Stimulated activated CD8-positive, alpha-beta memory T cell treated with anti-CD3 and anti-CD28 coated beads, Interleukin-7, amount 100 ng/mL, for 24 hours (primary cell): ENCODE data around the gene ZBP1.

ENCODE experiments used
- DNase-seq: peaks from one replicate; pipeline ENCODE4 v3.0.0-alpha.2; 2020; ENCODE audit warnings: low read depth

Gene ZBP1

DNA sequence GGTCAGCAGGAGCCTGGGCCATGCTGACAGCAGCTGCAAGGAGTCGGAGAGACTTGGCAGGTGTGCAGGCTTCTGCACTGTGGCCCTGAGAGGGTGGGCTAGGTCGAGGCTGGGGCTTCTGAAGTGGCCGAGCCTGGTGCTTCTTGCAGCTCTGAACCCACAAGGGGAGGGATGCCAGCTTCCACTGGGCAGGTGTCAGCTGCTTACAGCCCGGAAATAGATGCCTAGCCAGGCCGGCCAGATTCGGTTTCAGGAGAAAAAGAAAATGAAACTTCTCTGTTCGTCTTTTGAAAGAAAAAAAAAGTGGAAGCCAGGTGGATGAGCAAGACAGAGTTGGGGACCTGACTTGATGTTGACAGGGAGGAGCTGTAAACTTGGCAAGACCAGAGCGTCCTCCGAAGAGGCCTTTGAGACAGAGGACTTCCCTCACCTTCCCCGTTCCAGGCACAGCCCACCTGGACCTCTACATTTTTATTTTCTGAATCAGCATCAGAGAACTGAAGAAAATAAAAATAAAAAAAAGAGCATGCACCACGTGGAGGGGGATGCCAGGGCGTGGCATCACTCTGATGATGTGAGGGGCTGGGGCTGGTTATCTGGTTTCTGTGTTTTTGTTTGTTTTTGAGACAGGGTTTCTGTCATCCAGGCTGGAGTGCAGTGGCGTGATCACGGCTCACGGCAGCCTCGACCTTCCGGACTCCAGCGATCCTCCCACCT, at the start of gene ZBP1:
ZBP1 (minus strand) TSS at position 153 of the 717 bp plus-strand sequence; CDS start at position 22, 131 bp downstream.
- no peak for DNase-seq

GRCh38 chr20:57669632-57670031, 49.4 kb upstream of the ZBP1 start:
- DNase-seq, result no peak

GRCh38 chr20:57667924-57668782, 47.9 kb upstream of the ZBP1 start:
- no peak for DNase-seq

DNA sequence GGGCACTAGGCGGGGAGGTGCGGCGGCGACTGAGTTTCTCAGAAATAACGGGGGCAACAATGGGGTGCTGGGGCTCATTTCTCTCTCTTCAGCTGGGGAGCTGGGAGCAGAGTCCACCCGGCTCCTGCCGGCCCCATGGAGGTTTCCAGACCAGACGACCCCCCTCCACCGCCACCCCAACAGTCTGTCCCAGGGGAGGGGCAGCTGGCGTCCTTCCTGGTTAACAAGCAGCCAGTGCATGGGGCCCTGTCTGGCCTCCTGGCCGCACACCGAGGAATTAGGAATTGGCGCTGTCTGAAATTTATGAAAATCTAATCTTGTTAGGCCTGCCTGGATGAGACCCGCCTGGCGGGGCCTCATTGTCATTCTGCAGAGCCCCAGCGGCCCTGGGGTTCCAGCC, 47.2 kb upstream of the ZBP1 start:
- DNase-seq, result no peak

DNA sequence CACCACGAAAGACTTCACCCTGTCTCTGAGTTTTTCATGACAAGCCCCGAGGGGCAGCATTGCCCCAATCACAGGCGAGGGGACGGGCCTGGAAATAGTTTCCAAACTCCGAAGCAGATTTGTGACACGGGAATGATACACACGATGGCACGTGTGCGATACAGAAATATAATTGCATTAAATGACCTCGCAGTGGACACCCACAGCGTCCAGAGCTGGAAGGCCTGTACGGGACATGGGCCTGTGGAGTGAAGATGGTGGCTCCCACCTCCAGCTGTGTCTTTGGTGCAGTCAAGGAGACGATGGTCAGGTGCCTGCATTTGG, 46.6 kb upstream of the ZBP1 start:
- DNase-seq, result no peak

DNA sequence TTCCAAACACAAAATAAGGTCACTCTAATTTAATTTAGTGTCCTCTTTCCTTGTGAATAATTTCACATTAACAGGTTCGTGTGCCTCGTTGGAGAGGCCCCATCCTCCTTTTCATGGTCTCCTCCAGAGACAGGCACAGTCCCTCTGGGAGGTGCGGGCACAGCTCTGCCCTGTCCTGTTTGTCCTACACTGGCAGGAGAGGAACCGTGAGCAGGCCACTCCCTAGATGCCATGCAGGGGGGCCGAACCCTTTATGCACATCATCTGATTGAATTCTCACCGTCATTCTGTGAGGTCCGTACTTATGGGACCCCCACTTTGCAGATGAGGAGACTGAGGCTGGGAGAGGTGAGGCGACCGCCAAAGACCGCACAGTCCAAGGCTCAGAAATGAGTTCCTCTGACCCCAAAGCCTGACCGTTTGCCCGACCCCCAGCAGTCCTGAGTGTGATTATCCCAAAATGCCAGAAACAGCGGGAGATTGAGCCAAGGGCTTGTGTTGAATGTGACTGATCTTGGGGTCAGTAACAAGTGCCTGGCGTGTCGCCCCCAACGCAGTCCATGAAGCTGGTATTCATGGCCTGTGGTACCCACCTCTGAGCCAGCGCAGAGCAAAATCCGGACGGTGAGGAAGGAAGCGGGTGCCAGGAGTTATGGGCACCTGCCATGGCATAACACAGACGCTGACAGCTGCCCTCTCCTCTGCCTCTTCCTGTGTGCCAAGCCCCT, 46.0 kb upstream of the ZBP1 start:
- no peak for DNase-seq

- no peak for DNase-seq
Measured at GRCh38 chr20:57665589-57665971, 45.4 kb upstream of the ZBP1 start.

- DNase-seq, result no peak
Measured at GRCh38 chr20:57664924-57665588, 44.8 kb upstream of the ZBP1 start.

DNA sequence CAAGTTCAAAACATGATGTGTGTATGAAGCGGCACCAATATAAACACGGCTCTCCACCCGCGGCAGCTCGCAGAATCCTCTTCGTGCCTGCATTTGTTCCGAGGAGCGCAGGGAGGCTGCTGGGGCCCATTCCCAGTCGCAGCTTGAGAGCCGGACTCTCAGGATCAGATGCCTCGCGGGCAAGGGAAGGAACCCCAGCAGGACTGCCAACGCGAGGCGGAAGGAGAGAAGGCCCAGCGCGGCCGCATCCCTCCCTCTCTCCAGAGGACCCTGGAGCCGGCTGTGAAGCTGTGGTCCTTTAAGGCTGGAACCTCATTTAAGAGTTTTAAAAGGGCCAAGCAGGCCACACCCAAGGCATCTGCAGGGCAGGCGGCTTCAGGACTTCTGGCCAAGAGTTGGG, 44.2 kb upstream of the ZBP1 start:
- DNase-seq, result no peak

DNA sequence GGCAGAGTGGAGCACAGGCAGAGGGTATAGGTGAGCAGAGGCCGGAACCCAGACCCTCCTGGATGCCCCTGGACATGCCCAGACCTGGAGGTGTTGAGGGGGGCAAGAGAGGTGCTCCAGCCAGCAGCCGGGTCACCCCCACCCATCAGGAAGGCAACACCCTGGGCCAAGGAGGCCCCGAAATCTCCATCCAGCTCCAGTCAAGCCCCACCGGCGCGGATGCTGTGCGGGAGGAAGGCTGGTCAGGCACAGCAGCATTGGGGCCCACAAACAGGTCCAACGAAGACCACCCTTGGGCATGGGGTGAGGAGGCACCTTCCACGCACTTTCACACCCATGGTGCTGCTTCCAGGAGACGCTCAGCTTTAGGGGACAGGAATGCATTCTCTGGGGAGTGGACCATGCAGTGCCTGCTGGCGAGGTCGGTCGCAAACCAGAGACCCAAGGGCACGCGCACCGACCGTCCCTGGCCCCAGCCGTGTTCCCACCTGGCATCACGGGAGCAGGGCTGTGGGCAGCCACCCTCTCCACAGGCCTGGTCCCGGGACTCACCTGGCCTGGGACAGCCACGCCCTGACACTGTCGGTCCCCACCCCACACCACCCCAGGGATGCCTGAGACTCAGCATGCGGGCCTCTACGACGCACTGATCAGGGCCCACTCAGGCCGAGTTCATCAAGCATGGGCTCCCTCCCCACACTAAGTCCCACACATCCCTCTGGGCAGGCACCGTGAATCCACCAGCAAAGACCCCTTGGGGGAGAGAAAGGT, 43.6 kb upstream of the ZBP1 start:
- DNase-seq, result no peak

DNA sequence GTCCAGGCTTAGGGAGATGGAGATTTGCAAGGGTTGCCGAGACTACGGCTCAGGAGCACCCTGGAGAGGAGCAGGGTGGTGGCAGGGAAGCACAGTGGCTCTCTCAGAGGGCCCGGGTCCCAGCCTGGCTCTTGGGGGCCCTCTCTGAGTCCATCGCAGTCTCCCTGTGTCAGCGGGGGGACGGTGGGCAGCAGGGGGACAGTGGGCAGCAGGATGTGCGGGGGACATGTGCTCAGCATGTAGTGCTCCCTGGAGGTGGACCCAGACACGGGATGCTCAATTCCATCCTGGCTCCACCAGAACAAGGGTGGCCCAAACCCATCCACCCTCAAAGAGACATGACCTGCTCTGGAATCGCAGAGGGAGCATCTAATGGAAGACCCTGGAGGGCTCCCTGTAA, 43.0 kb upstream of the ZBP1 start:
- no peak for DNase-seq

DNA sequence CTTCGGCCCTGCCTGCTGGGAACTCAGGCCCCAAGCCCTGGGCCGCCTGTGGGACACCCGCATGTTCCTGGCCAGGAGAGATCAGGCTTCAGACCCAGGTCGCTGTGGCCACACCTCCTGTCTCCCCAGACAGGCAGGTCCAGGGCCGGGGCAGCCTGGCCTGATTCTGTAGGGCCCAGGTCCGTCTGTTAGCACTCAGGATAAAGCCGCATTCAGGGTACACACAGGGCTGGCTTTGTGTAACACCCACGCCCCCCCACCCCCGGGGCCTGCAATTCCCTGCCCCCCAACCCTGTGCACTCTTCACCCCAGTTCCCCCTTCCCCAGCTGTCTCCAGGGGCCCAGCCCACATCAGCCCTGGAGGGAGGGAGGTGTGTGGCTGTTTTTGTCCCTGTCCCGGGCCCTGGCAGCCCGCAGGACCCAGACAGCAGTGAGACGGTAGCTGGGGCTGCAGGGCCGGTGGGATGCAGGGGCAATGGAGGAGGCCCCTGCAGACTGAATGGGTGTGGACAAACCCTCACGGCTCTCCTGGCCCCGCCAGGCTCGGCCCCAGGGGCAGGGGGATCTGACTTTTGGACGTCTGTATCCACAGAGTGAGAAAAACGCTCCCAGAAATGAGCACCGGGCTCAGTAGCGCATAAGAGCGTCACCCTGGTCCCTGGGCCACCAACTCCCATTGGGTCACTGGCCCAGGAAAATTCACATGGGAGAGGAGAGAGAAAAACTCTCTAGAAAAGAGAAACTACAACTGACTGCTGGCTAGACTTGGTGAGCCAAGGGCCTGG, 42.4 kb upstream of the ZBP1 start:
- DNase-seq, result no peak

GRCh38 chr20:57661746-57662455, 41.7 kb upstream of the ZBP1 start:
- DNase-seq, result no peak

DNA sequence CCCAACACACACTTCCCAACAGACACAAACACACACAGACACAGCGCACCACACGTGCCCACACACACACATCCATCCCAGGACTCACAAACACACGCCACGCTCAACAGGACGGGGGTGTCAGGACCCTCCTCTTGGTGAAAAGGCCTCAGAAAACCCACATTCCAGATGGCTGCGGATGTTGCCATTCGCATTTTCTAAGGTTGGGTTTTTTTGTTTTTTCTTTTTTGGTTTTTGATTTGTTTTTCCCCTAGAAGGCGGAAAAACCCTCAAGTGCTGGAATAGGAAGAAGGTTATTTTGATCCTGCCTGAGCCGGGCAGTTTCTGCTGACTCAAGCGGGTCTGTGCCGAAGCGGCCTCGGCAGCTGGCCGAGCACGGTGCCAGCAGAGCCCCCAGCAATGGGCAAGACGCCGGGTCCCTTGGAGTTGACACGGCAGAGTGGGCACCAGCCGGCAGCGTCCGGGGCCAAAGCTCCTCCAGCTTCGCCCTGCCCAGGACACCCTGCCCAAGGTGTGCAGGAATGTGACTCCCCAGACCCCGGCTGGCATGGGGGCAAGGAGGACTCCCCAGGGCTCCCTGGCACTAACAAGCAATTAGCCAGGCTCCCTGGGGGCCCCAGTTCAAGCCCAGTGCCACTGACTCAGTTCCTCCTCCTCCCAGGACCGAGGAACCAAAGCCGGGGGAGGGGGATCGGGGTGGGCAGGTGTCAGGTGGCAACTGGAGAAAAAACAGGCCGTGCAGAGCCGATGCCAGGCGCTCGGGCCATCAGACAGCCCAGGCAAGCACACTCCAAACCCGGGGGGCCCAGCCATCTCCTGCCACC, 40.9 kb upstream of the ZBP1 start:
- no peak for DNase-seq

- no peak for DNase-seq
Measured at GRCh38 chr20:57660181-57660921, 40.1 kb upstream of the ZBP1 start.

GRCh38 chr20:57659517-57660180, 39.4 kb upstream of the ZBP1 start:
- DNase-seq, result no peak

DNA sequence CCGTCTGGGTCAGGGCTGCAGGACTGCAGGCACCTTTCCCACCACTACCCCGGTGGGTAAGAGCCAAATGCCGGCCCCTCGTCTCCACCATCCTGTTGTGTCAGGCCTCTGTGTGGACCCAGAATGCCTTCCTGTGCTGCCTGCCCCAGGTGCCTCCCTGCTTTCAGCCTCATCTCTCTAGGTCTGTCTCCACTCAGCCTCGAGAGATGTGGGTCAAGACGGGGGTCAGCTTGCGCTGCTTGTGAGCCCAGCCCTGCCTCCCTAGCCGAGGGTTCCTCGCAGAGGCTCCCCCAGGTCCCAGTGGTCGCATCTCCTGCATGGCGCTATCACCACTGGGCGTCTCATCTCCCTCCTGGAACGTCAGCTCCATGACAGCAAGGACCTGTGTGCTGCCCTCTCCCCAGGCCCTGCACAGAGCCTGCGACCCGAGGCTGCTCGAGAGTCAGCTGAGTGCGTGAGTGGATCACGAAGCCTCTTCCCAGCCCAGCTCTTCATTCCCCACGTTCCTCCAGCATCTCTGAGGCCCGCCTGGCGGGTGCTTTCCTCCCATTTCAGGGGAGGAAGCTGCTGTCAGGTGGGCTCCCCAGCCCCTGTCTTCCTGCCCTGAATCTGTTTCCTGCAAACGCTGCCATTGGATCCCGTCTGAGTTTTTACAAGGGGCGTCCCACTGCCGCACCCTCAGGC, 38.7 kb upstream of the ZBP1 start:
- no peak for DNase-seq
